Neuronal stem cell (in vitro differentiated cells): ENCODE data around the gene KMT2C.

Experiments used
- DNase-seq: peaks from one replicate; pipeline ENCODE4 v3.0.0-alpha.2; 2013; ENCODE audit warnings: low spot score
- H2AFZ ChIP-seq: one replicate; pipeline ENCODE4 v1.6.1; 2013; ENCODE audit warnings: mild to moderate bottlenecking, low read length, inconsistent platforms
- H2AK5ac ChIP-seq: 2 replicates; pipeline ENCODE4 v1.6.1; 2013; ENCODE audit warnings: low read depth, mild to moderate bottlenecking, inconsistent platforms, low read length, moderate library complexity, mixed read lengths
- H2BK120ac ChIP-seq: 2 replicates; pipeline ENCODE4 v1.6.1; 2013; ENCODE audit warnings: low read depth, mild to moderate bottlenecking, inconsistent platforms, low read length, moderate library complexity, mixed read lengths
- H2BK12ac ChIP-seq: one replicate; pipeline ENCODE4 v1.6.1; 2013; ENCODE audit warnings: low read length, inconsistent platforms
- H2BK15ac ChIP-seq: 2 replicates; pipeline ENCODE4 v1.6.1; 2013; ENCODE audit warnings: mild to moderate bottlenecking, low read length, inconsistent platforms, mixed read lengths
- H2BK5ac ChIP-seq: one replicate; pipeline ENCODE4 v1.6.1; 2013; ENCODE audit warnings: inconsistent platforms, mild to moderate bottlenecking, low read length, moderate library complexity
- H3K14ac ChIP-seq: one replicate; pipeline ENCODE4 v1.6.1; 2013; ENCODE audit warnings: low read length, inconsistent platforms
- H3K18ac ChIP-seq: 2 replicates; pipeline ENCODE4 v1.6.1; 2013; ENCODE audit warnings: low read length, inconsistent platforms
- H3K23ac ChIP-seq: 2 replicates; pipeline ENCODE4 v1.6.1; 2013; ENCODE audit warnings: low read depth, mild to moderate bottlenecking, mixed read lengths, low read length, inconsistent platforms; ENCODE audit not compliant: poor library complexity
- H3K27ac ChIP-seq: replicated peaks from 3 replicates; pipeline ENCODE4 v1.5.1; 2013; ENCODE audit warnings: low read length, inconsistent platforms
- H3K27me3 ChIP-seq, 3 experiments: 2 replicates each; pipeline ENCODE4 v1.6.1; 2013; ENCODE audit warnings: low read length in 3 of 3, mild to moderate bottlenecking in 2 of 3, inconsistent platforms in 1 of 3, low read depth in 1 of 3, mixed read lengths in 1 of 3, moderate library complexity in 1 of 3; ENCODE audit not compliant: control insufficient read depth in 3 of 3, insufficient read depth in 3 of 3
- H3K36me3 ChIP-seq, 2 donors: replicated peaks in 1 of 2; 2 replicates each; pipeline ENCODE4 v1.6.1; 2013; ENCODE audit warnings: low read length in 2 of 2; ENCODE audit not compliant: control insufficient read depth in 2 of 2, insufficient read depth in 2 of 2
- H3K4ac ChIP-seq: 2 replicates; pipeline ENCODE4 v1.6.1; 2013; ENCODE audit warnings: inconsistent platforms, mild to moderate bottlenecking, low read length, moderate library complexity
- H3K4me1 ChIP-seq, 2 donors: 1 replicate in 1 of 2; 2 replicates in 1 of 2; pipeline ENCODE4 v1.6.1; 2013; ENCODE audit warnings: low read length in 2 of 2, low read depth in 1 of 2; ENCODE audit not compliant: control insufficient read depth in 2 of 2, insufficient read depth in 1 of 2
- H3K4me2 ChIP-seq: one replicate; pipeline ENCODE4 v1.6.1; 2013; ENCODE audit warnings: mild to moderate bottlenecking, low read length, inconsistent platforms; ENCODE audit not compliant: insufficient read depth, poor library complexity, severe bottlenecking
- H3K4me3 ChIP-seq, 2 donors: 2 replicates each; pipeline ENCODE4 v1.5.1; 2013; ENCODE audit warnings: low read length in 2 of 2, mild to moderate bottlenecking in 2 of 2, inconsistent platforms in 1 of 2, moderate library complexity in 1 of 2
- H3K79me1 ChIP-seq: one replicate; pipeline ENCODE4 v1.6.1; 2013; ENCODE audit warnings: low read depth, mild to moderate bottlenecking, inconsistent platforms, low read length, moderate library complexity
- H3K9ac ChIP-seq: one replicate; pipeline ENCODE4 v1.6.1; 2013; ENCODE audit warnings: mild to moderate bottlenecking, low read depth, low read length, inconsistent platforms; ENCODE audit not compliant: poor library complexity
- H3K9me3 ChIP-seq, 2 donors: replicated peaks in 1 of 2; 2 replicates each; pipeline versions ENCODE3 to v1.6.1; 2013; ENCODE audit warnings: low read length in 2 of 2, mild to moderate bottlenecking in 2 of 2, inconsistent platforms in 1 of 2, low read depth in 1 of 2, mixed read lengths in 1 of 2, moderate library complexity in 1 of 2; ENCODE audit not compliant: control insufficient read depth in 2 of 2, insufficient read depth in 1 of 2
- H4K8ac ChIP-seq: one replicate; pipeline ENCODE4 v1.6.1; 2013; ENCODE audit warnings: low read depth, mild to moderate bottlenecking, inconsistent platforms, low read length, moderate library complexity
- H4K91ac ChIP-seq: one replicate; pipeline ENCODE4 v1.6.1; 2013; ENCODE audit warnings: low read length, low read depth, mild to moderate bottlenecking, inconsistent platforms; ENCODE audit not compliant: poor library complexity
- WGBS, 2 donors: extraction: QIAGEN DNeasy Blood & Tissue Kit; methylation state at CpG; one replicate each; pipeline ENCODE4 v1.1.7; 2013; ENCODE audit warnings: missing lambda C conversion rate in 2 of 2, mixed read lengths in 1 of 2; ENCODE audit not compliant: insufficient read length in 2 of 2, insufficient replicate concordance in 1 of 2; ENCODE audit errors: extremely low coverage in 2 of 2; 5-methylcytosine and 5-hydroxymethylcytosine counted together

The KMT2C gene

DNA sequence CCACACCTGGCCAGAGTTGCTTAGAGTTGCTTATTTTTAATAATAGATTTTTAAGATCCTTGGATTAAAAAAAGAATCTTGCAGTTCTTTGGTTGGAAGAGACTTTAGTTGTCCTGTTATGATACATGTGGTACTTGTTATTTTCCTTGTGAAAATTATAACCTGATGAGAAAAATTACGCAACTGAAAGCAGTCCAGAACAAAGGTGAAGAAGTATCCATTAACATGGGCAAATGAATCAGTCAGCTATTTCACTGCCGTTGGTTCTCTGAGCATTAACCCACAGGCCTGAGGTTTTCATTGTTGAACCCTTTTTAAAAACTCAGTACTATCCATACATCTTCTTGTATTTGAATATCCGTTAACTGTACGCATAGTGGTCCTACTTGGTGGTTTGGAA is 342.1 kb downstream of the KMT2C start:
- no peak overlapping the region for H2BK5ac ChIP-seq
- H3K27ac ChIP-seq, result no peak overlapping the region
- peaks cover 0 to 5% of the 10 kb centered on the region in 2 donors for H3K36me3 ChIP-seq
- H3K23ac ChIP-seq, result no peak overlapping the region
- H3K27me3 ChIP-seq, result no peaks in the 10 kb centered on the region
- H3K4me2 ChIP-seq, result no peak overlapping the region
- no peak overlapping the region for H3K4ac ChIP-seq
- no peak overlapping the region for H2BK12ac ChIP-seq
- H3K79me1 ChIP-seq, result no peaks in the 10 kb centered on the region
- no peak overlapping the region for H3K9ac ChIP-seq
- no peak for DNase-seq
- no peak overlapping the region for H3K4me3 ChIP-seq
- H2BK120ac ChIP-seq, result no peak overlapping the region
- no peak overlapping the region for H2BK15ac ChIP-seq
- H3K18ac ChIP-seq, result no peak overlapping the region
- H4K91ac ChIP-seq, result no peak overlapping the region
- H2AK5ac ChIP-seq, result no peak overlapping the region
- no peak overlapping the region for H2AFZ ChIP-seq
- H3K9me3 ChIP-seq, result peaks cover 7 to 12% of the 10 kb centered on the region in 2 donors
- peaks cover 0 to 2% of the 10 kb centered on the region in 2 donors for H3K4me1 ChIP-seq
- H4K8ac ChIP-seq, result no peak overlapping the region
- H3K14ac ChIP-seq, result no peak overlapping the region
- WGBS, 2 donors, result no CpG with 5 or more reads among the region's 4 CpGs

DNA sequence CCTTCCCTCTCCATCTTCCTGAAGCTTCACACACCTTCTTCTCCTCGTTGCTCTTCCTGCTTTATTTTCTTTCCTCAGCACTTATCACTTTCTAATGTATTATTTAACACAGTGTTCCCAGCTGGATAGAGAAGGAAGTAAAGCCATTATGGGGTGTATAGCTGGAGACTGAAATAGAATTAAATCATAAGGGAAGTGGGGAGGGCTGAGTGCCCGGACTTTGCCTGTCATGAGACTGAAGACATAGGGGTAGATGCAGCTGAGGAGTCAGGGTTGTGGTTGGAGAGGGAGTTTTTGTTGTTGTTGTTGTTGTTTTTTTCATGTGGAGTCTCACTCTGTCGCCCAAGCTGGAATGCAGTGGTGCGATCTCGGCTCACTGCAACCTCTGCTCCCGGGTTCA is 345.1 kb downstream of the KMT2C start:
- no peak overlapping the region for H3K14ac ChIP-seq
- H2BK15ac ChIP-seq, result no peak overlapping the region
- no peak overlapping the region for H3K18ac ChIP-seq
- H4K8ac ChIP-seq, result no peak overlapping the region
- H3K4me3 ChIP-seq, result no peak overlapping the region
- no peaks in the 10 kb centered on the region for H3K27me3 ChIP-seq
- H3K4me2 ChIP-seq, result no peak overlapping the region
- no peak overlapping the region for H2BK12ac ChIP-seq
- H4K91ac ChIP-seq, result no peak overlapping the region
- no peak overlapping the region for H2BK5ac ChIP-seq
- H3K4me1 ChIP-seq, result peaks cover 0 to 2% of the 10 kb centered on the region in 2 donors
- no peak for DNase-seq
- WGBS, 2 donors, result no CpG with 5 or more reads among the region's 6 CpGs
- H2AFZ ChIP-seq, result no peak overlapping the region
- H3K27ac ChIP-seq, result no peak overlapping the region
- no peak overlapping the region for H3K9ac ChIP-seq
- H3K79me1 ChIP-seq, result no peaks in the 10 kb centered on the region
- no peak overlapping the region for H2BK120ac ChIP-seq
- peaks cover 7 to 17% of the 10 kb centered on the region in 2 donors for H3K9me3 ChIP-seq
- H3K4ac ChIP-seq, result no peak overlapping the region
- H3K23ac ChIP-seq, result no peak overlapping the region
- H3K36me3 ChIP-seq, result no peaks in the 10 kb centered on the region
- H2AK5ac ChIP-seq, result no peak overlapping the region

DNA sequence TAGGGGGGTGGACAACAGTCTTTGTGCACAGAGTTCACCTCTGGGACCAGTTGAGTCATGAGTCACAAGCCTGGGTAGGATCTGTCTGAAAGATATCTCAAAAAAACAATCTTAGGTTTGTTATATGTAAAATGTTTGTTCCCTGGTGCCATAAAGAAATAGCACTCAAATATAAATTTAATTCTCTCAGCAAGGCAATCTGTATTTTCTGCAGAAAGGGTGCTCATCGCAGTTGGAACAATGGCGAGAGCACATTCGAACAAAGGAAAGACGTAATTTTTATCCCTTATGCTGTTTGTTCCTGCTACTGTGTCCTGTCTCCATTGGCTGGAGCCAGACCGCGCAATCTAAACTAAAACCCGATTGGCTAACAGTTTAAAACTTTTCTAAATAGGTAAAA is 346.6 kb downstream of the KMT2C start:
- Histone ChIP-seq H2BK120ac (no peak overlapping the region), H2AFZ (no peak overlapping the region), H3K14ac (no peak overlapping the region), H3K18ac (no peak overlapping the region), H2AK5ac (no peak overlapping the region), H3K79me1 (no peaks in the 10 kb centered on the region), H3K27me3 (no peaks in the 10 kb centered on the region), H3K23ac (no peak overlapping the region), H4K91ac (no peak overlapping the region), H2BK15ac (no peak overlapping the region), H3K9me3 (peaks cover 7 to 17% of the 10 kb centered on the region in 2 donors), H3K27ac (no peak overlapping the region), H3K4ac (no peak overlapping the region), H2BK5ac (no peak overlapping the region), H3K4me1 (peaks cover 0 to 3% of the 10 kb centered on the region in 2 donors), H3K4me3 (no peak overlapping the region), H2BK12ac (no peak overlapping the region), H3K4me2 (no peak overlapping the region), H3K36me3 (no peaks in the 10 kb centered on the region), H3K9ac (no peak overlapping the region), H4K8ac (no peak overlapping the region)
- no peak for DNase-seq
- WGBS, 2 donors, result no CpG with 5 or more reads among the region's 7 CpGs

DNA sequence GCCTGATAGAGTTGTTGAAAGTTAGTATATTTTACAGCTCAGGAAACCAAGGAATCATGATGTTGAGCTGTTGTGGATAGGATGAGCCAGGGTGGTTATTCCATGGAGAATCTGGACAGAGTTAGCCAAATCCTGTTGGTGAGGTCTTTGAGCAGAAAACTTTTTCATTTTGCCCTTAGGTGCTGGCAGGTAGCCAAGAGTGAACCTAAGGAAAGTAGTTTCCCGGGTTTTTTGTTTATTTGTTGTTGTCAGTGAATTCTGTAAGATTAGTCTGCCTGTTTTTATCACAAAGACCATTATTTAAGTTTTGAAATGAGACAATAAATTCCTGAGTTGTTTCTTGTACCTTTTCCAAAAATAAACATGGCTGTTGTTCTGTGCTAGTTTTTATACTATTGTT is 349.3 kb downstream of the KMT2C start:
- Histone ChIP-seq H3K9ac (no peak overlapping the region), H3K18ac (no peak overlapping the region), H4K8ac (no peak overlapping the region), H3K14ac (no peak overlapping the region), H2AK5ac (no peak overlapping the region), H2BK12ac (no peak overlapping the region), H2BK120ac (no peak overlapping the region), H3K4me2 (no peak overlapping the region), H3K23ac (no peak overlapping the region), H4K91ac (no peak overlapping the region), H3K27ac (no peak overlapping the region), H3K27me3 (no peaks in the 10 kb centered on the region), H3K9me3 (peaks cover 7 to 17% of the 10 kb centered on the region in 2 donors), H3K4me3 (no peak overlapping the region), H3K36me3 (no peaks in the 10 kb centered on the region), H3K79me1 (no peaks in the 10 kb centered on the region), H3K4ac (no peak overlapping the region), H2AFZ (no peak overlapping the region), H2BK5ac (no peak overlapping the region), H2BK15ac (no peak overlapping the region), H3K4me1 (peaks cover 0 to 1% of the 10 kb centered on the region in 2 donors)
- WGBS, 2 donors, result no CpG with 5 or more reads among the region's 1 CpG
- DNase-seq, result no peak
